Stimulated activated naive B cell treated with anti-CD40 and anti-IgM and Interleukin-4, amounts not matched to agents 10 μg/mL and 1 μg/mL and 100 μg/mL, for 72 hours (primary cell): Measurements from ENCODE around the gene STAT3.

ENCODE experiments used
- ATAC-seq, 2 donors: fragments of 150-1000 bp; cut with Tn5 transposase; replicated peaks; 2 replicates each; pipeline ENCODE4 v1.10.0; 2021; ENCODE audit warnings: moderate library complexity in 1 of 2
- DNase-seq: peaks from one replicate; pipeline ENCODE4 v3.0.0; 2021
- H3K27ac Mint-ChIP-seq: one replicate; pipeline ENCODE4 v1.8.0; 2022; ENCODE audit warnings: mild to moderate bottlenecking, mixed read lengths
- H3K27me3 Mint-ChIP-seq, 2 donors: one replicate each; pipeline ENCODE4 v1.8.0; 2022; ENCODE audit warnings: mixed read lengths in 2 of 2
- H3K36me3 Mint-ChIP-seq, 2 donors: one replicate each; pipeline ENCODE4 v1.8.0; 2022; ENCODE audit warnings: mixed read lengths in 2 of 2, mild to moderate bottlenecking in 1 of 2
- H3K4me1 Mint-ChIP-seq, 2 donors: one replicate each; pipeline ENCODE4 v1.8.0; 2022; ENCODE audit warnings: mixed read lengths in 2 of 2, mild to moderate bottlenecking in 1 of 2
- H3K4me3 Mint-ChIP-seq, 2 donors: one replicate each; pipeline ENCODE4 v1.8.0; 2022; ENCODE audit warnings: mild to moderate bottlenecking in 2 of 2, mixed read lengths in 2 of 2, moderate library complexity in 1 of 2
- H3K9me3 Mint-ChIP-seq, 2 donors: one replicate each; pipeline ENCODE4 v1.8.0; 2022; ENCODE audit warnings: mixed read lengths in 2 of 2, mild to moderate bottlenecking in 1 of 2

Gene STAT3

GRCh38 chr17:42277342-42277712, 110.9 kb downstream of the STAT3 start:
- H3K4me3 Mint-ChIP-seq, result peak overlapping the region; percentile 81 to 88
- H3K36me3 Mint-ChIP-seq, result peaks cover 0 to 25% of the 10 kb centered on the region in 2 donors
- H3K27ac Mint-ChIP-seq, result peak overlapping the region; percentile 94
- peaks cover 32 to 47% of the 10 kb centered on the region in 2 donors for H3K4me1 Mint-ChIP-seq
- ATAC-seq (no peak), DNase-seq (no peak)
- H3K27me3 Mint-ChIP-seq, result no peaks in the 10 kb centered on the region
- H3K9me3 Mint-ChIP-seq, result no peaks in the 10 kb centered on the region

GRCh38 chr17:42276609-42277341, 111.5 kb downstream of the STAT3 start:
- H3K4me1 Mint-ChIP-seq, result peaks cover 37 to 53% of the 10 kb centered on the region in 2 donors
- H3K27ac Mint-ChIP-seq, result peak overlapping the region; percentile 94
- peak overlapping the region; percentile 81 to 88 for H3K4me3 Mint-ChIP-seq
- H3K9me3 Mint-ChIP-seq, result no peaks in the 10 kb centered on the region
- no peaks in the 10 kb centered on the region for H3K27me3 Mint-ChIP-seq
- ATAC-seq, result no peak
- H3K36me3 Mint-ChIP-seq, result peaks cover 0 to 25% of the 10 kb centered on the region in 2 donors
- DNase-seq, result no peak

GRCh38 chr17:42276359-42276608, 112.0 kb downstream of the STAT3 start, which contains the start of gene STAT5B:
Gene STAT5B (minus strand): TSS chr17:42276391. CDS start chr17:42232127, 44,264 bp downstream.
- peak; percentile 75 to 84 for ATAC-seq
- Mint-ChIP-seq H3K4me3 (peak within 1 kb of the TSS; percentile 84 to 91), H3K9me3 (no peaks in the 10 kb centered on the region), H3K4me1 (peaks cover 40 to 57% of the 10 kb centered on the region in 2 donors), H3K36me3 (peaks cover 0 to 25% of the 10 kb centered on the region in 2 donors), H3K27ac (peak within 1 kb of the TSS; percentile 94), H3K27me3 (no peaks in the 10 kb centered on the region)
- DNase-seq, result peak; percentile 59

GRCh38 chr17:42275527-42276358, 112.5 kb downstream of the STAT3 start:
- no peaks in the 10 kb centered on the region for H3K9me3 Mint-ChIP-seq
- DNase-seq (no peak), ATAC-seq (peak; percentile 66 to 74)
- peaks cover 42 to 62% of the 10 kb centered on the region in 2 donors for H3K4me1 Mint-ChIP-seq
- no peaks in the 10 kb centered on the region for H3K27me3 Mint-ChIP-seq
- peak overlapping the region; percentile 90 for H3K27ac Mint-ChIP-seq
- H3K36me3 Mint-ChIP-seq, result peaks cover under 1 to 26% of the 10 kb centered on the region in 2 donors
- peak overlapping the region; percentile 84 to 91 for H3K4me3 Mint-ChIP-seq

GRCh38 chr17:42274812-42275526, 113.3 kb downstream of the STAT3 start:
- Mint-ChIP-seq H3K9me3 (no peaks in the 10 kb centered on the region), H3K4me3 (peak overlapping the region; percentile 84 to 91), H3K4me1 (peaks cover 44 to 59% of the 10 kb centered on the region in 2 donors), H3K36me3 (peaks cover 2 to 24% of the 10 kb centered on the region in 2 donors), H3K27ac (peak overlapping the region; percentile 90), H3K27me3 (no peaks in the 10 kb centered on the region)
- DNase-seq (no peak), ATAC-seq (no peak)

GRCh38 chr17:42274253-42274542, 114.0 kb downstream of the STAT3 start:
- H3K9me3 Mint-ChIP-seq, result no peaks in the 10 kb centered on the region
- peaks cover 42 to 63% of the 10 kb centered on the region in 2 donors for H3K4me1 Mint-ChIP-seq
- peak overlapping the region; percentile 6 for H3K27ac Mint-ChIP-seq
- peak overlapping the region; percentile 84 to 91 for H3K4me3 Mint-ChIP-seq
- ATAC-seq, result no peak
- DNase-seq, result no peak
- no peaks in the 10 kb centered on the region for H3K27me3 Mint-ChIP-seq
- peaks cover 4 to 22% of the 10 kb centered on the region in 2 donors for H3K36me3 Mint-ChIP-seq

GRCh38 chr17:42273474-42274252, 114.6 kb downstream of the STAT3 start:
- DNase-seq (no peak), ATAC-seq (no peak)
- Mint-ChIP-seq H3K4me3 (peak overlapping the region; percentile 58 to 61), H3K9me3 (no peaks in the 10 kb centered on the region), H3K27me3 (no peaks in the 10 kb centered on the region), H3K36me3 (peaks cover 4 to 22% of the 10 kb centered on the region in 2 donors), H3K4me1 (peaks cover 43 to 65% of the 10 kb centered on the region in 2 donors), H3K27ac (peak overlapping the region; percentile 79)

GRCh38 chr17:42272162-42272907, 115.9 kb downstream of the STAT3 start:
- peaks cover 4 to 15% of the 10 kb centered on the region in 2 donors for H3K36me3 Mint-ChIP-seq
- H3K4me3 Mint-ChIP-seq, result peak overlapping the region in 1 of 2 donors; percentile 25
- no peak for ATAC-seq
- no peak overlapping the region for H3K27ac Mint-ChIP-seq
- no peaks in the 10 kb centered on the region for H3K27me3 Mint-ChIP-seq
- H3K4me1 Mint-ChIP-seq, result peaks cover 39 to 63% of the 10 kb centered on the region in 2 donors
- no peak for DNase-seq
- H3K9me3 Mint-ChIP-seq, result no peaks in the 10 kb centered on the region

- H3K27me3 Mint-ChIP-seq, result no peaks in the 10 kb centered on the region
- no peak overlapping the region for H3K4me3 Mint-ChIP-seq
- no peak for DNase-seq
- H3K36me3 Mint-ChIP-seq, result peaks cover 4 to 11% of the 10 kb centered on the region in 2 donors
- no peaks in the 10 kb centered on the region for H3K9me3 Mint-ChIP-seq
- peaks cover 36 to 61% of the 10 kb centered on the region in 2 donors for H3K4me1 Mint-ChIP-seq
- ATAC-seq, result no peak
- H3K27ac Mint-ChIP-seq, result no peak overlapping the region
These were observed 116.5 kb downstream of the STAT3 start for GRCh38 chr17:42271779-42272035.

GRCh38 chr17:42271006-42271778, 117.0 kb downstream of the STAT3 start:
- Mint-ChIP-seq H3K27ac (no peak overlapping the region), H3K27me3 (no peaks in the 10 kb centered on the region), H3K4me3 (no peak overlapping the region), H3K36me3 (peaks cover 4 to 11% of the 10 kb centered on the region in 2 donors), H3K9me3 (no peaks in the 10 kb centered on the region), H3K4me1 (peaks cover 37 to 64% of the 10 kb centered on the region in 2 donors)
- DNase-seq, result no peak
- ATAC-seq, result no peak

GRCh38 chr17:42270596-42270995, 117.6 kb downstream of the STAT3 start:
- Mint-ChIP-seq H3K27ac (no peak overlapping the region), H3K4me3 (no peak overlapping the region), H3K36me3 (peaks cover 4 to 11% of the 10 kb centered on the region in 2 donors), H3K9me3 (no peaks in the 10 kb centered on the region), H3K4me1 (peaks cover 37 to 63% of the 10 kb centered on the region in 2 donors), H3K27me3 (no peaks in the 10 kb centered on the region)
- DNase-seq, result no peak
- ATAC-seq, result no peak

- no peaks in the 10 kb centered on the region for H3K27me3 Mint-ChIP-seq
- DNase-seq (no peak), ATAC-seq (no peak)
- H3K27ac Mint-ChIP-seq, result no peak overlapping the region
- H3K4me3 Mint-ChIP-seq, result no peak overlapping the region
- H3K9me3 Mint-ChIP-seq, result no peaks in the 10 kb centered on the region
- peaks cover 4 to 7% of the 10 kb centered on the region in 2 donors for H3K36me3 Mint-ChIP-seq
- peaks cover 34 to 59% of the 10 kb centered on the region in 2 donors for H3K4me1 Mint-ChIP-seq
These were observed 118.1 kb downstream of the STAT3 start for GRCh38 chr17:42270170-42270535.

GRCh38 chr17:42268236-42268635, 120.0 kb downstream of the STAT3 start:
- Mint-ChIP-seq H3K27ac (no peak overlapping the region), H3K27me3 (no peaks in the 10 kb centered on the region), H3K4me3 (no peak overlapping the region), H3K4me1 (peaks cover 21 to 43% of the 10 kb centered on the region in 2 donors), H3K36me3 (peaks cover 3 to 4% of the 10 kb centered on the region in 2 donors), H3K9me3 (no peaks in the 10 kb centered on the region)
- ATAC-seq (no peak), DNase-seq (no peak)
